Liver (tissue), 9 donors: ENCODE measurements around the gene PARD3B. TPM values are rescaled to one million over a fixed set of nuclear protein-coding genes. Genes with fewer than 3 reads are reported as not detected.

ENCODE experiments used
- DNase-seq: peaks from one replicate; pipeline ENCODE4 v3.0.0-alpha.2; 2017; ENCODE audit warnings: low spot score
- H3K27ac ChIP-seq, 2 donors: one replicate each; pipeline ENCODE4 v1.7.0; 2013; ENCODE audit warnings: inconsistent platforms in 2 of 2, low read length in 2 of 2, control low read depth in 1 of 2, low read depth in 1 of 2, mild to moderate bottlenecking in 1 of 2
- H3K27me3 ChIP-seq, 4 donors: one replicate each; pipeline versions ENCODE4 v1.6.1 to v1.7.0; 2013; ENCODE audit warnings: low read length in 3 of 4, inconsistent platforms in 1 of 4, mild to moderate bottlenecking in 1 of 4, moderate library complexity in 1 of 4; ENCODE audit not compliant: control insufficient read depth in 4 of 4, insufficient read depth in 4 of 4
- H3K36me3 ChIP-seq, 4 donors: one replicate each; pipeline versions ENCODE4 v1.6.1 to v1.7.0; 2013; ENCODE audit warnings: low read length in 3 of 4, mild to moderate bottlenecking in 3 of 4, low read depth in 1 of 4, moderate library complexity in 1 of 4; ENCODE audit not compliant: control insufficient read depth in 4 of 4, insufficient read depth in 3 of 4
- H3K4me1 ChIP-seq, 4 donors: one replicate each; pipeline versions ENCODE4 v1.6.1 to v1.7.0; 2013; ENCODE audit warnings: low read length in 3 of 4, mild to moderate bottlenecking in 3 of 4, moderate library complexity in 1 of 4; ENCODE audit not compliant: control insufficient read depth in 4 of 4, insufficient read depth in 4 of 4
- H3K4me3 ChIP-seq, 3 donors: one replicate each; pipeline versions ENCODE4 v1.6.1 to v1.7.0; 2013; ENCODE audit warnings: low read length in 3 of 3, control low read depth in 1 of 3, low read depth in 1 of 3, mild to moderate bottlenecking in 1 of 3
- H3K9ac ChIP-seq, 2 donors: one replicate each; pipeline ENCODE4 v1.7.0; 2013; ENCODE audit warnings: low read length in 2 of 2, mild to moderate bottlenecking in 2 of 2, moderate library complexity in 2 of 2, control low read depth in 1 of 2, low read depth in 1 of 2
- H3K9me3 ChIP-seq, 4 donors: one replicate each; pipeline versions ENCODE4 v1.6.1 to v1.7.0; 2013; ENCODE audit warnings: low read length in 3 of 4; ENCODE audit not compliant: control insufficient read depth in 4 of 4
- EGR1 ChIP-seq, 2 donors: IDR thresholded peaks; 2 replicates each; pipeline ENCODE4 v1.6.1; 2016 to 2018; ENCODE audit warnings: antibody characterized with exemption in 2 of 2, low read depth in 2 of 2
- FOXA1 ChIP-seq: IDR thresholded peaks from 2 replicates; pipeline ENCODE4 v1.6.1; 2016; ENCODE audit warnings: antibody characterized with exemption
- GABPA ChIP-seq, 2 donors: IDR thresholded peaks in 1 of 2; conservative IDR thresholded peaks in 1 of 2; 2 replicates each; pipeline ENCODE4 v1.6.1; 2016; ENCODE audit warnings: antibody characterized with exemption in 2 of 2, mild to moderate bottlenecking in 1 of 2, moderate library complexity in 1 of 2
- HNF4A ChIP-seq, 2 donors: conservative IDR thresholded peaks; 2 replicates each; pipeline ENCODE4 v1.6.1; 2016; ENCODE audit warnings: antibody characterized with exemption in 2 of 2, mild to moderate bottlenecking in 2 of 2
- JUND ChIP-seq, 2 donors: IDR thresholded peaks; 2 replicates each; pipeline ENCODE4 v1.6.1; 2016; ENCODE audit warnings: antibody characterized with exemption in 2 of 2
- NR2F2 ChIP-seq: IDR thresholded peaks from 2 replicates; pipeline ENCODE4 v1.6.1; 2016; ENCODE audit warnings: antibody characterized with exemption
- RAD21 ChIP-seq, 2 donors: IDR thresholded peaks; 2 replicates each; pipeline ENCODE4 v1.6.1; 2016; ENCODE audit warnings: antibody characterized with exemption in 2 of 2, mild to moderate bottlenecking in 2 of 2
- REST ChIP-seq: IDR thresholded peaks from 2 replicates; pipeline ENCODE4 v1.6.1; 2016; ENCODE audit warnings: antibody characterized with exemption, mild to moderate bottlenecking
- RXRA ChIP-seq, 2 donors: IDR thresholded peaks; 2 replicates each; pipeline ENCODE4 v1.6.1; 2017 to 2018; ENCODE audit warnings: antibody characterized with exemption in 2 of 2, mild to moderate bottlenecking in 1 of 2
- SP1 ChIP-seq: IDR thresholded peaks from 2 replicates; pipeline ENCODE4 v1.6.1; 2018; ENCODE audit warnings: antibody characterized with exemption, mild to moderate bottlenecking
- TAF1 ChIP-seq: conservative IDR thresholded peaks from 2 replicates; pipeline ENCODE4 v1.6.1; 2016; ENCODE audit warnings: antibody characterized with exemption, mild to moderate bottlenecking
- YY1 ChIP-seq: IDR thresholded peaks from 2 replicates; pipeline ENCODE4 v1.6.1; 2016; ENCODE audit warnings: antibody characterized with exemption, mild to moderate bottlenecking
- ZBTB33 ChIP-seq: IDR thresholded peaks from 2 replicates; pipeline ENCODE4 v1.6.1; 2016; ENCODE audit warnings: antibody characterized with exemption
- WGBS: extraction: QIAGEN DNeasy Blood & Tissue Kit; methylation state at CpG from one replicate; pipeline ENCODE4 v1.1.7; 2013; 5-methylcytosine and 5-hydroxymethylcytosine counted together
- polyA plus RNA-seq, 2 donors: library from polyadenylated mRNA; stranded (reverse) in 1 of 2; unstranded in 1 of 2; fragments of 200-250 nt in 1 of 2; fragments of >200 nt in 1 of 2; fragmentation: Nextera tagmentation in 1 of 2; extraction: Ambion mirVana in 1 of 2; gene quantifications; one replicate each; pipeline versions ENCODE4 v1.2.1 to v1.2.3, GENCODE V29; 2013 to 2015
- total RNA-seq, 2 donors: library from RNA; depleted of rRNA; stranded (reverse); fragments of >200 nt; gene quantifications; one replicate each; pipeline ENCODE4 v1.2.3, GENCODE V29; 2014
- TF ChIP-seq, protein P1 (sequence below): IDR thresholded peaks from 2 replicates; pipeline ENCODE4 v1.6.1; 2016; ENCODE audit warnings: antibody characterized with exemption
- TF ChIP-seq, protein P2 (sequence below): IDR thresholded peaks from 2 replicates; pipeline ENCODE4 v1.6.1; 2016; ENCODE audit warnings: antibody characterized with exemption
- donor health status: healthy.
- donor health status: healthy.
- donor health status: healthy.
- donor health status: healthy.
- donor health status: healthy.

PARD3B gene
- total and polyA plus RNA-seq, 4 donors, result 1.1 to 10.3 (median 3.7) TPM

GRCh38 chr2:204726831-204727230, 181.6 kb downstream of the PARD3B start:
- WGBS, result 85% methylated on average over 3 of the region's 3 CpGs
- Histone ChIP-seq H3K27me3 (no peaks in the 10 kb centered on the region), H3K36me3 (no peaks in the 10 kb centered on the region), H3K4me3 (no peak overlapping the region), H3K4me1 (no peaks in the 10 kb centered on the region), H3K9me3 (no peaks in the 10 kb centered on the region), H3K27ac (no peak overlapping the region), H3K9ac (no peak overlapping the region)
- no peak for TF ChIP-seq SP1
- TF ChIP-seq RAD21 (IDR thresholded peaks at IDR 0.05), result no peak
- no peak for TF ChIP-seq YY1
- TF ChIP-seq FOXA1, result no peak
- TF ChIP-seq, protein P1, sequence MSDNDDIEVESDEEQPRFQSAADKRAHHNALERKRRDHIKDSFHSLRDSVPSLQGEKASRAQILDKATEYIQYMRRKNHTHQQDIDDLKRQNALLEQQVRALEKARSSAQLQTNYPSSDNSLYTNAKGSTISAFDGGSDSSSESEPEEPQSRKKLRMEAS, result no peak
- TF ChIP-seq RXRA (IDR thresholded peaks at IDR 0.05), result no peak
- no peak for TF ChIP-seq TAF1
- no peak for TF ChIP-seq NR2F2
- TF ChIP-seq JUND (IDR thresholded peaks at IDR 0.05), result no peak
- no peak for TF ChIP-seq ZBTB33
- TF ChIP-seq, protein P2, sequence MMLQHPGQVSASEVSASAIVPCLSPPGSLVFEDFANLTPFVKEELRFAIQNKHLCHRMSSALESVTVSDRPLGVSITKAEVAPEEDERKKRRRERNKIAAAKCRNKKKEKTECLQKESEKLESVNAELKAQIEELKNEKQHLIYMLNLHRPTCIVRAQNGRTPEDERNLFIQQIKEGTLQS, result no peak
- no peak for TF ChIP-seq REST
- no peak for TF ChIP-seq EGR1 (IDR thresholded peaks at IDR 0.05; ENCODE audit: low read depth in 2 of 2)
- no peak for DNase-seq

DNA sequence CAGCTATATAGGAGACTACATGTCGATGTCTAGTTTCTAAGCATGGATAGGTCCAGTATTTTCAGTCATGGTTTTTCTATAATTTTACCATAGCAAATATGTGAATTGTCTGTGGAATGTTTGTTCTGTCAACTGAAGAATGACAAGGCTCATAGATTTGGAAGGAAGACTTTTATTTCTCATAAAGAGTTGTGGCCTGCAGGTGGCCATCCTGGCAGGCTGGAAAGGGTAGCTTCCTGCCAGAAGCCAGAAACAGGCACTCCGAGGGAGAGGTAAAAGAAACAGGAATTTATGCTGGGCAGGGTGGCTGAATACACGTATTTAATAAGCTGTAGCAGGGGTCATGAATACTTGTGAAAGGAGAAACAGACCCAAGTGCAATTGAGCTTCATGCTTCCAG, 182.1 kb downstream of the PARD3B start:
- no peak overlapping the region for H3K4me3 ChIP-seq
- no peaks in the 10 kb centered on the region for H3K4me1 ChIP-seq
- H3K27ac ChIP-seq, result no peak overlapping the region
- H3K27me3 ChIP-seq, result no peaks in the 10 kb centered on the region
- no peaks in the 10 kb centered on the region for H3K36me3 ChIP-seq
- H3K9ac ChIP-seq, result no peak overlapping the region
- DNase-seq, result no peak
- no peaks in the 10 kb centered on the region for H3K9me3 ChIP-seq
- WGBS, result 89% methylated on average over 3 of the region's 3 CpGs
- TF ChIP-seq HNF4A (conservative IDR thresholded peaks at IDR 0.05) (no peak), ZBTB33 (no peak), GABPA (IDR thresholded peaks at IDR 0.05 in 1 of 2, conservative IDR thresholded peaks at IDR 0.05 in 1 of 2) (no peak), NR2F2 (no peak)
- TF ChIP-seq, protein P2, result no peak
